NCI-H1092 (cell line): ENCODE measurements around the gene PBX4.
"Not testable (repeated sequence)": the region's sequence is repeated elsewhere in the genome, so short reads cannot be mapped to it uniquely, and the experiment has no call there.

Experiments used
- DNase-seq: peaks from one replicate; lab custom pipeline; 2025; lab: John Stamatoyannopoulos, UW

PBX4 gene

DNA sequence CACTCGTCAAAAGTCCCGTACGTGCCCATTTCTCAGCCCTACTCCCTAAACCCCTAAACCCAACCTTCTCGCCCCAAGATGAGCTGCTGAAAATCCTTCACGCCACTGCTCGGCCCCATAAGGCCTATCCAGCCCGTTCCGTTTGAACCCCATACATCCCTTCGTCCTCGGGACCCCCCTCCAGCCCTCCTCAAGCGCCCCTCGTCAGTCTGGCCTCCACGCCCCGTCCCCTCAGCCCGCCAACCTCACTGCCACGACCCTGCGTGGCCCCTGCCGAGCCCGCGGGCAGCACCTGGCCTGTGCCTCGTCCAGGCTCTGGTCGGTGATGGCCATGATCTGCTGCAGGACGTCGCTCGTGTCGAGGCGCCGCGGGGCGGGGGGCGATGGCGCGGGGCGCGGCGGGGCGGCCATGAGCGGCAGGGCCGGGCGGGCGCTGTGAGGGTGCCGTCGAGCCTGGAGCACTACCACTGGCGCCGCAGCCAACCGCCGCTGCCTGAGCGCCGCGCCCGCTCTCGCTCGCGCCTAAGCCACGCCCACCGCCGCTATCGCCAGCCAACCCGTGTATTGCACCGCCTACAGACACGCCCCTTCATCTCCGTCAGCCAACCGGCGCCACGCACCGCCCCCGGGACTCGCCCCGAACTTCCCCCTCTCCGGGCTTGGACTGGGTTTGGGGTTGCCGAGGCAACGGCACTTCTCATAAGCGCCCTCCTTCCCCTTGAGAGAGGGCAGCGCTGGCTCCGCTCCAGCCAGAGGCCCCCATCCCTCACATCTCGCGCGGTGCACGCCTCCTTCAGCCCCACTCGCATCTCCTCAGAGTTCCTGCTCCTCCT lies at the start of gene PBX4:
Gene PBX4 (minus strand): TSS at position 469 of the 833 bp plus-strand sequence. CDS start 58 bp downstream, at position 411.
- DNase-seq = peak; percentile 94

GRCh38 chr19:19665420-19665948 lies 47.0 kb upstream of the PBX4 start:
- not testable (repeated sequence) for DNase-seq

- peak; percentile 98 for DNase-seq
Observed at GRCh38 chr19:19663256-19664120, 45.0 kb upstream of the PBX4 start, which contains the start of gene ATP13A1. TSS of gene ATP13A1 (minus strand) at chr19:19663676. CDS start at chr19:19663666, 10 bp downstream.

- no peak for DNase-seq
Observed at GRCh38 chr19:19662871-19663255, 44.4 kb upstream of the PBX4 start.

DNA sequence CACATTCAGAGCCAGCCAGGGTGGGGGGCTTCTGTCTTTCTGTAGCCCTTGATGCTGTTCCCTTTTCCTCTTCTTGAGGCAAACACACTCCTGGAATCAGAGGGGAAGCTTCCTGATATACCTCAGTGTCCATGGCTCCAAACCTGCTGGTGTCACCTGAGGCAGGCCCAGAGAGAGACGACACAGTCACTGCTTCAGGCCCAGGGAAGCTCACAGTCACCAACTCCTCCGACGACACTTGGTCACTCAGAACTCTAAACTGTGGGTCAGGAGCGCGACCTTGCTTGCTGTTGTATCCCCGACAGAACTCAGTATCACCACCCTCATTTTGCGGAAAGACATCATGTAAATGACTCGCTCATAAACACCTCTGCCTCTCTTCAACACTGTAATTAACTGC lies 43.9 kb upstream of the PBX4 start:
- no peak for DNase-seq

DNA sequence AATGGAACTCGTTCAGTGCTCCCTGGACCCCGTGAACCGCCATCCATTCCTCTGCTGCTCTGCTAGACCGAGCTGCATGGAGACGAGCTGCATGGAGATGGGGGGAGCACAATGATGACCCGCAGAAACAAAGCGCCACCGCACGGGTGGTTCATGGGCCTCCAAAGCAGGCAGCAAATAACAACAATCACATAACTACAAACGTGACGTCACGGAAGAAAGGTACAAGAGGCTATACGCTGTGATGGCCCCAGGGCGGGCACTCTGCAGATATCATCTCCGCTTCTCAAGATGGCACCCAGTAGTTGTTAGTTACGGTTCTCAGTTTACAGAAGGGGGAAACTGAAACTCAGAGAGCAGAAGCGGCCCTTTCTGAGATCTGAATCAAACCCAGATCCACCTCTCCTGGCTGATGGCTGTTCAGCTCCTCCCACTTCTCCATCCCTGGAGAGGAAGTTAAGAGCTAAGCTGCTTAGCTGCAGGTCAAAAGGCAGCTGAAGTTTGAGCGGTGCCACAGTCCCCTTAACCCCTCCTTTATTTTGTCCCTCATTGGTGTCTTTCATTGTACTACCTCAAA lies 43.3 kb upstream of the PBX4 start:
- DNase-seq = no peak

DNA sequence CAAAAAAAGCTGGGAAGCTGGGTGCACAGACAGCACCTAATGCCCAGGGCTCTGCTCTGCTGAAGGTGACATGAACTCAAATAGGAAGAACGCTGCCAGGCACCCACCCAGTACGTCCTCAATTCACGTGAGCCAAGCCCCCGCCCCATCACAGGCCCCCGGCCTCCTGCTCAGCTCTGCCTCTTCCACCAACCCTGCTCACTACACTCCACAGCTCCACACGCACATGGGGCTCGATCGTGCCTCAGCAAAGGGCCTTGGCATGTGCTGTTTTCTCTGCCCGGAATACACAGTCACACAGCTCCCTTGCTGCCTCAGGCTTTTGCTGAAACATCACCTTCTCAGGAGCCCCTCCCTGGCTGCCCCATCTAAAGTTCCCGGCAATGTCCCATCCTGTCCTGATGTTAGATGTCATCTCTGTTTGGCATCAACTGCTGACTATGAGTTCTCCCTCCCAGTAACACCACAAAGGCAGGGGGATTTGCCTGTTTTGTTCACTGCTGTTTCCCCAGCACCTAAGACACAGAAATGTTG lies 42.7 kb upstream of the PBX4 start:
- no peak for DNase-seq

DNA sequence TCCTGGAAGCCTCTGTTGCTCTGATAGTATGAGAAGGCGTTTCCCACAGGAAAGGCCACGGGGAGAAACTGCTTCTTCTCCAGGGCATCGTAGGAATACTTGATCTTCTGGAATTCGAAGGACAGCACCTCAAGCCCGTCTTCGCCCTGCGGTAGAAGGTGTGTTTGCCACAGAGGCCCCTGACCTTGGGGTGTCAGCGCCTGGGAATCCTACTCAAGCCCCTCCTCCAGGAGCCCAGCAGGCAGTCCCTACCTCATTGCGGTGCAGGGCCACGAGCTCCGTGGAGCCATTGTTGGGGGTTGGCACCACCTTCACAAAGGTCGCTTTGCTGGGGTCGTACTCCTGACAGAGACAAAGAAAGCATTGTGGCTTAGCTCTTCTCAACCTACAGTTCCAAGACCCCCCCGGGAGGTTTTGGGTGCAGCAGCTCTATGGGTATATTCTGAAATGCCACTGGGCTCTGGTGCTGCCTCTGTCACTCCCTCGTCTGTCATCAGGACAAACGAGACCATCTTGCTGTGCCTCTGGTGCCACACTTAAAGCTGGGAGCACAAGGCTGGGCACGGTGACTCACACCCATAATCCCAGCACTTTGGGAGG lies 41.3 kb upstream of the PBX4 start:
- no peak for DNase-seq

- no peak for DNase-seq
Observed at GRCh38 chr19:19657397-19657783, 38.9 kb upstream of the PBX4 start.

- no peak for DNase-seq
Observed at GRCh38 chr19:19656451-19657396, 38.2 kb upstream of the PBX4 start.

DNA sequence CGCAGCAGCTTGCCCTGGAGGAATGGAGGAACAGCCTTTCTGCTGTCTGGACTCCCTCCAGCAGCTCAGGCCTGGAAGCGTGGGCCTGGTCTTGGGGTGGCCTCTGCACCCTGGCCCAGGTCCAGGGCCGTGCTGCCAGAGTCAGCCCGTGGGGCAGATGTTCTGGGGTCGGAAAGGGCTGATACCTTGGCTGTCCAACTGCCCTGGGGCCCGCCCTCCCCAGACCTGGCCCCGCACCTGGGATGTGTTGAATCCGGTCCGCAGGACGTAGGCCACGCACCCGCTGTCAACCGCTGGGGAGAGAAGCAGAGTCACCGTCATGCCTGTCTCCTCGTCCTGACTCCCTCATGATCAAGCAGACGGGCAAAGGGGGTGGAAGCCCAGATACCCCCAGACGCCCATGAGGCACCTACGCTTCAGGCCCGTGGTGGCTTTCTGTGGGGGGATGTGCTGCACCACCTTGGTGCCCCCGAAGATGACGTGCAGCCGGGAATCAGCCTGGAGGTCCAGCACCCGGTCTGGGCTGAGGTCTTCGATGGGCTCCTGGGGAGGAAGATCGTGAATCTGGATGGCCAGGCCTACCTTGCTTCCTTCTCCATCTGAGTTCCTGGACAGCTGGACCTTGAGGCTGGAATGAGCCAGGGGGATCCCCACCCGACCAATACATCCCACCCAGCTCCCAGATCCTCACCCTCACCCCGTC lies 37.3 kb upstream of the PBX4 start:
- DNase-seq = no peak

DNA sequence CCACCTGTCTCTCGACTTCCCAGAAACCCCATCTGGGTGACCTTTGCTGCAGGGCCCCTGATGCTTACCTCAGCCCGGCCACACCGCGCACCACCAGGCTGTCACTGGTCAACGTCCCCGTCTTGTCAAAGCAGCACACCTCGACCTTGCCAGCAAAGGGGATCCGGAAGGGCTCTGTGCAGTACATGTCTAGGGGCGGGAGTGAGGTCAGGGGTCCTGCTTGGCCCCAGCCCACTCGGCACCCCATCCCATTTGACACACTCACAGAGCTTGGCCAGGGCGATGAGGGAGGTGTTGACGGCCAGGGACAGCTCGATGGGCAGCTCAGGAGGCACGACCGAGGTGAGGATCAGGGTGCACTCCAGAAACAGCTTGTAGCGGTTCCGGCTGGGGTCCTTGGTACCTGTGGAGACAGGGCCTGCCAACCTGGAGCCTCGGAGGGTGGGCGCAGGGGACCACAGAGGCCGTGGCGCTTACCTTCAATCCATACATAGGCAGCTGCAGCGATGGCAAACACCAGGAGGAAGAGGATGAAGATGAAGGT lies 36.6 kb upstream of the PBX4 start:
- DNase-seq = no peak

GRCh38 chr19:19654441-19654840 lies 36.0 kb upstream of the PBX4 start:
- DNase-seq = no peak

DNA sequence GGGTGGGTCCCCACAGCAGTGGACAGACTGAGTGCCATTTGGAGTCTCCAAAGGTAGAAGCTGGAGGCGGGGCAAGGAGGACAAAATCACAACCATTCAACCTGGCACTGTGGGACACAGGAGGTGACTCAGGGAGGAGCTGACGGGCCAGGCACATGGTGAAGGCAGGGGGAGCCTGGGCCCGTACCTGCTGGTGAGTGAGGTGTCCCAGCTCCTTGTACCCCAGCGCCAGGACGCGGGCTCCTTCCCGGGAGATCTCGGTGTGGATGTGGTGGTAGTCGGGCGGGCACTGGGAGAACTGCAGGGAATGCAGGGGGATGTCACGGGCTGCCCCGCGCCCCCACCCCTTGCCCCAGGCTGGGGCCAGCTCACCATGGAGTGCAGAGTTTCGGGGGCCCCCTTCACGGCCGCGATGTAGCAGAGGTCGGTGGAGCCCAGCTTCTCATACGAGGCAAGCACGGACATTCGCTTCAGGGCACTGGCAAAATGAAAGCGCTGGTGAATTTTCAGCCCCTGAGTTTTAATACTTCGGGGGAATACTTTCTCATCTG lies 35.2 kb upstream of the PBX4 start:
- DNase-seq = no peak

DNA sequence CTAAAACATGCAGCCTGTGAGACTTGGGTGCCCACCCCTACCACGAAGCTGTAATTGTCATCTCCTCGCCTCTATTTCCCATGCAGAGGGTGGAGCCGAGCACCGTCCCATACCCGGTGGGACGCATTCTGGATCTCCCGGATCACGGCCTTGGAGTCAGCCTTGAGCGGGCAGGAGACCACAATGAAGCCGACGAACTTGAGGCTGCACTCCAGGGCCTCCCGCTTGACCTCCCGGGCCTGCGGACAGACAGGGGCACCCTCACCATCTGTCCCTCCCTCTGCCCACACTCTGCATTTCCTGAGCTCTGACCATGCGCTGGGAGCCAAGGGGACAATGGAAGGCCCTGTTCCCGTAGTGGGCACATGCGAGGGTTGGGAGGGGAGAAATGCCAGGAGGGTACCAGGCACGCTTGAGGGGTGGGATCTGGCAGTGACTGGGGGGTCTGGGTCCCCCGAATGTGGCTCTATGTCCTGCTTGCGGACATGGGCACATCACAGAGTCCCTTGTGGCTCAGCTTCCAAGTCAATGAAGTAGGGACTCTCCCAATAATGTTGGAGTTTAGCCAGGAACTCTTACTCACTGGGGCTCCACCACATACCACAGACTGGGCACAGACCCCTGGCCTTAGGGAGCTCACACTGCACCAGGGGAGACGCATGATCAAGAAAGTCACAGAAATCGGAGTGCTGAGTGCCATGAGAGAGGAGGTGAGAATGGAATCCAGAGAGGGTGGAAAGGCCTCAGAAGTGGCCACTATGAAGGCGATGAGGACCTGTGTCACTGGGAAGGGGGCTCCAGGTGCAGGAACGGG lies 34.2 kb upstream of the PBX4 start:
- no peak for DNase-seq

- DNase-seq = no peak
Observed at GRCh38 chr19:19651076-19651475, 32.6 kb upstream of the PBX4 start.

DNA sequence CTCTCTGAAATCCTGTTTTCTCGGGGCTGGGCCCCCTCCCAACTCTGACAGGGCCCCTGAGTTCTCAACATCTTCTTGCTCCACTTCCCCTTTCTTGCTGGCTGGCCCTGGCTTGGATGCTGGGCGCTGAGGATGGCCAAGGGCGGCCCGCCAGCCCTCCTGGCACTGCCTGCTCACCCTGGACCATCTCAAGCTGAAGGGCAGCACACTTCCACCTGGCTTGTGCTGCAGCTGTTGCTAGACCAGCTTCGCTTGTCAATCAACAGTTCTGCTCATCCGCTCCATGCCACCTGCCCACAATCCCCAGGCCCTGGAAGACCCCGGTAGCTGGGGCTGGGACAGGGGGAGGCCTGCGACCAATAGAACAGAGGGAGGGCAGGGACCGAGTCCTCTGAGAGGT lies 31.8 kb upstream of the PBX4 start:
- no peak for DNase-seq

- DNase-seq = no peak
Observed at GRCh38 chr19:19649580-19649995, 31.1 kb upstream of the PBX4 start.
